ENCODE measurements around the gene PSTK.

Gene PSTK

GRCh38 chr10:122993797-122994336 lies 13.7 kb downstream of the PSTK start:
- no peak for DNase-seq

- DNase-seq, result peak; percentile 28
Observed at GRCh38 chr10:122995936-122996335, 15.7 kb downstream of the PSTK start.

GRCh38 chr10:122997864-122998263 lies 17.7 kb downstream of the PSTK start:
- DNase-seq, result no peak

DNA sequence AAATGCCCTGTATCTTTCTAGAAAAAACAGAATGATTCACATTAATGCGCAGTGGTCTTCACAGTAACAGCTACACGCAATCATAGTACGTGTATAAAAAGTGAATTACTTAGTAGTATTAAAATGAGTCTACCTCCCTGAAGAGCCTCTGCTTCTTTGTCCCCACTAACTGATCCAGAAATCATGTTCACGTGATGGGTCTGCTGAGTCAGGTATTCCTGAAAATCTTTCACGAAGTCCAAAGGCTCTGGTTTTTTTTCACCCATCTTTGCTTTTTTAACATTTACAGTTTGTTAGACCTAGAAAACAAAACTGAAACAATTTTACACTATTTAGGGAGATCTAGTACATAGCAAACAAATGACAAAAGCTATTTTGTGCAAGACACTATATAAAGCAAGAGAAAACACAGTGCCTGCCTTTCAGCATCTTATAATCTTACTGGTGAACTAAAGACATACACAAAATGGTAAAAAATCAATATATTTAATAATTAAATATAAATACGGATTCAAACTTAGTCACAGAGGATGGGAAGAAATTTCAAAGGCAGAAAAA lies 18.2 kb downstream of the PSTK start:
- DNase-seq, result no peak

GRCh38 chr10:122998934-122999333 lies 18.7 kb downstream of the PSTK start:
- DNase-seq, result no peak

DNA sequence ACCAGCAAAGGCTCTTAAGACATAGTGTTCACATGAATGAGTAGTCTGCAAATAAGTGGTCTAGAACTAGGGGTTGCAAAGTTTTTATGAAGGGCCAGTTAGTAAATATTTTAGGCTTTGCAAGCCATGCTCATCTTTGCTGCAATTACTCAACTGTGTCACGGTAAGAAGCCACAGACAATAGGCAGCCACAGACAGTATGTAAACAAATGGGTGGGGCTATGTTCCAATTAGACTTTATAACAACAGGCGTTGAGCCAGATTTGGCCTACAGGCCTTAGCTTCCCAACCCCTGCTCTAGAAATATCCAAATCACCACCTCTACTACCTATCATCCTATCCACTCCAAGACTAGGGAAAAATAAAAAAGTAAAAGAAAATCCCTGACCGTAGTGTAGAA lies 19.1 kb downstream of the PSTK start:
- no peak for DNase-seq

DNA sequence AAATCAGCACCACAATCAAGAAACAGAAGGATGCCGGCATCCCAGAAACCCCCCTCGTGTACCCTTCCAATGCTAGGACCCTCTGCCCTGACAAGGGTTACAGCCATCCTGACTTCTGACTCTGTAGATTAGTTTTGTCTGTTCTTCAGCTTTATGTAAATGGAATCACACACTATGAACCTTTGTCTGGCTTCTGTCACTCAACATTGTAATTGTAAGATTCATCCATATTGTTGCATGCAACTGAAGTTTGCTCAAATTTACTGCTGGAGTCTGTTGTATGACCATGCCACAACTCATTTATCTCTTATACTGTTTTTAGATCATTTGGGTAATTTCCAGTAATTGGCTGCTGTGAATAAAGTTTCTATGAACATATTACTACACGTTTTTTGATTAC lies 20.0 kb downstream of the PSTK start:
- no peak for DNase-seq

GRCh38 chr10:123001370-123001769 lies 21.2 kb downstream of the PSTK start:
- DNase-seq, result no peak

DNA sequence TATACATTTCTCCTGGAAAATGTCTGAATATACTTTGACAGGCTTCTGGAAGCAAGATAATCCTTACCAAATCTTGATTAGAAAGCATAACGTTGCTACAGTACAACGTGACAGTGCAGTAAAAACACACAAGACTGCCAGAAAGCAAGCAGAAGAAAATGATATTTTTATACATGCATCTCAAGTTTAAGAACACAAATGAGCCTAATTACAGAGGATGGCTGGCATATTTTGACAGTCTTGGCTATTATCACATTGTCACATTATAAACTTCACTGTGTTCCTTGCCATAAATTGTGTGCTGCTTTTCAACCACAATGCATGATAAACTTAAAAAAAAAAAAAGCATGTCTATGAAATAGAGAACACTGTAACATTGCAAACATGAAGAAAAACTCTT lies 24.1 kb downstream of the PSTK start:
- DNase-seq, result no peak

DNA sequence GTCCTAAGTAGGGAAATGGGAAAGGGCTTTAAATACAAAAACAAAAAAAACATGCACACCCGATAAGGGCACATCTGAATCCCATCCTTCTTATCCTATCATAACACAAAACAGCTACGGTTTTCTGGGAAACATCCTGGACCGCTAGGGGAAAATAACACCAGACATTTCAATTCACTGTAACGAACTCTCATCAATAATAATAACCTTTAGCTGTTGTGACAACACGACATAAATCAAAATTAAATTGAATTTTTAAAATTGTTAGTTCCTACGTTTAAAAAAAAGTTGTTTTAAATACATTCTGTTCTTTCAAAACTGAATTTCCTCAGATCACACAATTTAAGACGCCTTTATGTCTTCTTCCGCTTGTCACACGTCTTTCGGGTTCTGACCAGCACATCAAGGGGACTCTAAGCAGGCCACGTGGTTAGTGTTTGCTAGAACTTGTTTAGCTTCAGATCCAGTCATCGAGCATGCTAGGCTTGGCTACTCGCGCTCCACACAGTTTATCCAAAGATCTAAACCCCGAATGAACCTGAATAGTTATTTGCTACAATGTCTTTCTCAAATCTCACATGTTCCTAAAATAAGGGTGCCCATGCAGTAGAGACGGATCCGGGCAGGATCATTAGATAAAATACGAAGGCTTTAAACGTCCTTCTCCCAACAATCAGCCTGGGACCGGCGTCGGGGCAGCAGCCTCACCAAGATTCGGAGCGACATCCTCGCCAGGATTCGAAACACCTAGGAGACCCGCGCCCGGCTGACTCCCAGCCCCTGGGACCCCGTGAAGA lies 27.6 kb downstream of the PSTK start:
- DNase-seq, result peak; percentile 7

- DNase-seq, result peak; percentile 84
Observed at GRCh38 chr10:123008355-123009104, 28.3 kb downstream of the PSTK start, which contains the start of the genes ACADSB and IKZF5. Gene ACADSB (plus strand): TSS chr10:123009006. CDS start chr10:123009030, 24 bp downstream. Gene IKZF5 (minus strand): TSS chr10:123008795. CDS start chr10:122998625, 10,170 bp downstream.

DNA sequence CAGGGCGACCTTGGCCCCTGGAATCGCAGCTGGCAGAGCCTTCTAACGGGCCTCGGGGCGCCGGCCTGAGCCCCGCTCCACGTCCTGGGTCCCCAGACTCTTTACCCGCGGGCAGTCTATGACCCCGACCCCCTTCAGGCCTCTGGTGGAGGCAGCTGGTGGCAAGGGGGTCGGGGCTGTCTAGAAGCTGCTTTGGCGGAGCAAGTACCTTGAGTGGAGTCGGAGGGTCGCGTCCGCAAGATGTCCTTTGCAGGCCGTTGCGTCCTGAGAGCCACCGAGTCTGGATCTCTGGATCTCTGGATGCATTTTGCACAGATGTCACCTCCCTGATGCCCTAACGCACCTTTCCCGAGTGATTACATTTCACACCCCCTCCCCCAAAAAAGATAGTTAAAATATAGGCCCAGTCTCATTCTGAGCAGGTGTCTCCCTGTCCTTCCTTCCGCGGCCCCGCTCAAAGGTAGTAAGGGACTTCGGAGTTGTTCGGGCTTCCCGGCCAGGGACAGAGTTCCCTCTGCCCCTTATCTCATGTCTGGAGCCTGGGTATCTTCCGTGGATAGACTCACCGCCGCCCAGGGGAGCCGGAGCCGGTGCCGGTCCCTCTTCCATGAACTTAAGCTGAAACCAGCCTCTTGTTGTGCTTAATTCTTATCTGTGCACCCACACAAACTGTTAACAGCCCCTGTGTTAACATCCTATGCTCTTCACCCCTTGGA lies 29.1 kb downstream of the PSTK start:
- DNase-seq, result peak; percentile 8

- DNase-seq, result no peak
Observed at GRCh38 chr10:123011987-123012386, 31.8 kb downstream of the PSTK start.

- DNase-seq, result no peak
Observed at GRCh38 chr10:123013456-123014419, 33.5 kb downstream of the PSTK start.

GRCh38 chr10:123014772-123015171 lies 34.6 kb downstream of the PSTK start:
- DNase-seq, result no peak

- no peak for DNase-seq
Observed at GRCh38 chr10:123016228-123016627, 36.0 kb downstream of the PSTK start.

GRCh38 chr10:123017421-123018165 lies 37.4 kb downstream of the PSTK start:
- no peak for DNase-seq

GRCh38 chr10:123018531-123018930 lies 38.3 kb downstream of the PSTK start:
- no peak for DNase-seq

DNA sequence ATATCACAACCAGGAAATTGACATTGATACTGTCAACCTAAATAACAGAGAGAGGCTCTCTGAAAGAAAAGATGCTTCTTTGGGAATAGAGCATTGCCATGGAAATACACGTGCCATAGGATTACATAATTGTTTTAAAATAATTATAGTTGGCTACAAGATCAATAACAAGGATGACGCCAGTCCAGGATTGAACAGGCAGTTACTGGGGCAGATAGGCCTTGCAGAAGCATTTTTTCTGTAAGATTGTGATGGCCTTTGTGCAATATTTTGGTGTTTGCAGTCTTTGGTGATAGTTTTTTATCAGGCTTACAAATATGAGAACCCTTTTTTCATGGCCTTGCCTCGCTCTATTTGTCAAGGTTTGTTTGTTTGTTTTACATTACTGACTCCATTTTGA lies 39.1 kb downstream of the PSTK start:
- DNase-seq, result no peak

DNA sequence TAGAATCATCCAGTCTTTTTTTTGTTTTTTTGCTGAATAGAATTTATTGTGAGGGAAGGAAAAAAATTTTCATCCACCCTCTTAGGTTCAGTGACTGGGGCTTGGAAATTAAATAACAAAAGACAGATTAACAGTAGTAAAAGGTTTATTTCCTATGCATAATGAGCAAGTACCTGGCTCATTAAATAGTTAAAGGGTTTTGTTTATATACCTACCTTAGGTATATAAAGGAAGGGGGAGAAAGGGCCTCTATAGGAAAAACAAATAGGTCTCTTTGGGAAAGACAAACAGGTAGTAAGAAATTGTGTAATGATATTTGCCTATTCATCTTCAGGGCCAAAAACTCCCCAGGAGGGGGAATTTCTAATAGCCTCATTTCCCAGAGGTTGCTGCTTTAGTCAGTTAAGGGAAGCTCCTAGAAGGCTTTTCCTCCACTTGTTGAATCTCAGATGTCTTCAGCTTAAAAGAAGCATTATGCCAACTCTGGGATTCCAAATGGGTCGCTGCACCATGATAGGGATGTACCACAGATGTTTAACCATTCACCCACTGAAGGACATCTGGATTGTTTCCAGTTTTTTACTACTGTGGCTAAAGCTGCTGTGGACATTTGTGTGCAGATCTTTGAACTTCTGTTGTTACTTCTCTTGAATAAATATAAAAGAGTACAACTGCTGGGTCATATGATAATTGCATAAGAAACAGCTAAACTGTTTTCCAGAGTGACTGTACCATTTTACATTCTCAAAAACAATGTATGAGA lies 39.9 kb downstream of the PSTK start:
- DNase-seq, result no peak

Data from NCI-H2171 treated with DMSO at 0.1 percent for 48 hours (cell line).